ENCODE results near the gene HAO1.

GRCh38 chr20:7938058-7938457 lies 2.2 kb downstream of the HAO1 start:
- TF ChIP-seq CTCF (IDR thresholded peaks at IDR 0.05; ENCODE audit: low read length): no peak
- no peak for TF ChIP-seq EZH2 (IDR thresholded peaks at IDR 0.05; ENCODE audit: borderline replicate concordance, low read length)

All from OCI-LY1 (cell line).